IMR-90 (cell line): ENCODE measurements around the gene FXYD6. TPM values are rescaled to one million over a fixed set of nuclear protein-coding genes. Genes with fewer than 3 reads are reported as not detected.

ENCODE experiments used
- ATAC-seq: fragments of 200-7000 bp; cut with Tn5 transposase; 2 replicates; pipeline ENCODE4 v1.9.1; 2020; ENCODE audit warnings: low read depth, mild to moderate bottlenecking, moderate library complexity
- BruUV-seq: library from RNA; stranded (reverse); fragments of 400-500 nt; replicated peaks from 2 replicates; lab custom pipeline; 2021; lab: Mats Ljungman, UMichigan
- CTCF ChIA-PET: fragments of 300-600 bp; formaldehyde crosslinking; extraction: SDS; loops from one replicate; lab custom pipeline; 2021; ENCODE audit warnings: antibody characterized with exemption; lab: Yijun Ruan, JAX
- POLR2A ChIA-PET: fragments of 300-600 bp; sonication (Branson Sonifier 250); formaldehyde crosslinking; loops from one replicate; lab custom pipeline; 2022; ENCODE audit warnings: antibody characterized with exemption; ENCODE audit not compliant: unreplicated experiment; lab: Charles Lee
- DNase-seq: peaks from one replicate; pipeline ENCODE4 v3.0.0; 2013
- H2AFZ ChIP-seq: replicated peaks from 2 replicates; pipeline ENCODE3; 2013; ENCODE audit warnings: low read length, mild to moderate bottlenecking; ENCODE audit not compliant: poor library complexity
- H2AK5ac ChIP-seq: 2 replicates; pipeline ENCODE4 v1.6.1; 2013; ENCODE audit warnings: low read depth, low read length, inconsistent platforms
- H2AK9ac ChIP-seq: replicated peaks from 2 replicates; pipeline ENCODE3; 2013; ENCODE audit warnings: mild to moderate bottlenecking, low read depth, low read length, moderate library complexity; ENCODE audit not compliant: poor library complexity
- H2BK120ac ChIP-seq: 2 replicates; pipeline ENCODE4 v1.6.1; 2013; ENCODE audit warnings: low read depth, low read length, inconsistent platforms
- H2BK15ac ChIP-seq: 3 replicates; pipeline ENCODE4 v1.6.1; 2013; ENCODE audit warnings: low read depth, low read length, inconsistent platforms
- H2BK20ac ChIP-seq: 2 replicates; pipeline ENCODE4 v1.6.1; 2013; ENCODE audit warnings: low read depth, mild to moderate bottlenecking, inconsistent platforms, low read length, moderate library complexity
- H2BK5ac ChIP-seq: 2 replicates; pipeline ENCODE4 v1.6.1; 2013; ENCODE audit warnings: mild to moderate bottlenecking, low read depth, low read length, inconsistent platforms; ENCODE audit not compliant: poor library complexity, severe bottlenecking
- H3K14ac ChIP-seq: replicated peaks from 2 replicates; pipeline ENCODE4 v1.6.1; 2013; ENCODE audit warnings: low read depth, low read length, inconsistent platforms
- H3K18ac ChIP-seq: 2 replicates; pipeline ENCODE4 v1.6.1; 2013; ENCODE audit warnings: low read depth, low read length, control low read depth
- H3K23ac ChIP-seq: 2 replicates; pipeline ENCODE4 v1.6.1; 2013; ENCODE audit warnings: low read depth, low read length, inconsistent platforms
- H3K27ac ChIP-seq: 2 replicates; pipeline ENCODE4 v1.5.1; 2013; ENCODE audit warnings: mild to moderate bottlenecking, control low read depth, low read length; ENCODE audit not compliant: insufficient read depth
- H3K27me3 ChIP-seq: 2 replicates; pipeline ENCODE4 v1.6.1; 2013; ENCODE audit warnings: low read length; ENCODE audit not compliant: control insufficient read depth, insufficient read depth
- H3K36me3 ChIP-seq: 2 replicates; pipeline ENCODE4 v1.6.1; 2013; ENCODE audit warnings: low read length, mixed read lengths; ENCODE audit not compliant: control insufficient read depth, insufficient read depth
- H3K4ac ChIP-seq: 2 replicates; pipeline ENCODE4 v1.6.1; 2013; ENCODE audit warnings: low read depth, low read length, inconsistent platforms
- H3K4me1 ChIP-seq: 2 replicates; pipeline ENCODE4 v1.6.1; 2013; ENCODE audit warnings: low read length, mixed read lengths; ENCODE audit not compliant: control insufficient read depth, insufficient read depth
- H3K4me2 ChIP-seq: 2 replicates; pipeline ENCODE4 v1.6.1; 2013; ENCODE audit warnings: low read depth, mild to moderate bottlenecking, control low read depth, low read length, moderate library complexity
- H3K4me3 ChIP-seq: 2 replicates; pipeline ENCODE4 v1.5.1; 2013; ENCODE audit warnings: low read depth, mild to moderate bottlenecking, control low read depth, low read length, moderate library complexity; ENCODE audit not compliant: insufficient read depth
- H3K56ac ChIP-seq: 2 replicates; pipeline ENCODE4 v1.6.1; 2013; ENCODE audit warnings: low read length, inconsistent platforms; ENCODE audit not compliant: insufficient read depth; ENCODE audit errors: extremely low read depth
- H3K79me1 ChIP-seq, 2 experiments: 2 replicates each; pipeline ENCODE4 v1.6.1; 2013; ENCODE audit warnings: low read length in 2 of 2, inconsistent platforms in 1 of 2, low read depth in 1 of 2
- H3K9ac ChIP-seq: 2 replicates; pipeline ENCODE4 v1.6.1; 2013; ENCODE audit warnings: low read depth, low read length, control low read depth
- H3K9me1 ChIP-seq: 2 replicates; pipeline ENCODE4 v1.6.1; 2013; ENCODE audit warnings: low read length, inconsistent platforms; ENCODE audit not compliant: insufficient read depth
- H3K9me3 ChIP-seq: 2 replicates; pipeline ENCODE4 v1.6.1; 2013; ENCODE audit warnings: low read length; ENCODE audit not compliant: control insufficient read depth, insufficient read depth
- H4K20me1 ChIP-seq: 2 replicates; pipeline ENCODE4 v1.6.1; 2013; ENCODE audit warnings: low read length, inconsistent platforms; ENCODE audit not compliant: insufficient read depth
- H4K5ac ChIP-seq: 2 replicates; pipeline ENCODE4 v1.6.1; 2013; ENCODE audit warnings: mild to moderate bottlenecking, low read depth, low read length, control low read depth
- H4K8ac ChIP-seq, 2 experiments: 2 replicates each; pipeline ENCODE4 v1.6.1; 2013; ENCODE audit warnings: low read depth in 2 of 2, low read length in 2 of 2, control low read depth in 1 of 2, inconsistent platforms in 1 of 2
- H4K91ac ChIP-seq: 2 replicates; pipeline ENCODE4 v1.6.1; 2013; ENCODE audit warnings: low read depth, low read length, inconsistent platforms; ENCODE audit not compliant: insufficient read depth
- BHLHE40 ChIP-seq: fragments of 150-350 bp; IDR thresholded peaks from 2 replicates; pipeline ENCODE4 v1.6.1; 2016; ENCODE audit warnings: mild to moderate bottlenecking, low read depth, low read length
- FOS ChIP-seq: fragments of 150-350 bp; IDR thresholded peaks from 2 replicates; pipeline ENCODE4 v1.6.1; 2016; ENCODE audit warnings: low read depth, low read length
- MXI1 ChIP-seq: IDR thresholded peaks from 2 replicates; pipeline ENCODE4 v1.6.1; 2012; ENCODE audit warnings: low read depth, mild to moderate bottlenecking, low read length, moderate library complexity, borderline replicate concordance
- NFE2L2 ChIP-seq: fragments of 150-350 bp; IDR thresholded peaks from 2 replicates; pipeline ENCODE4 v1.6.1; 2016; ENCODE audit warnings: low read depth, mild to moderate bottlenecking, low read length
- RAD21 ChIP-seq: IDR thresholded peaks from 2 replicates; pipeline ENCODE4 v1.6.1; 2012; ENCODE audit warnings: low read length, improper control_type of control experiment
- RCOR1 ChIP-seq: IDR thresholded peaks from 2 replicates; pipeline ENCODE4 v1.6.1; 2012; ENCODE audit warnings: mild to moderate bottlenecking, low read length, improper control_type of control experiment; ENCODE audit not compliant: insufficient replicate concordance
- RFX5 ChIP-seq: IDR thresholded peaks from 2 replicates; pipeline ENCODE4 v1.8.0; 2012; ENCODE audit warnings: low read depth, mild to moderate bottlenecking, low read length, moderate library complexity
- SMC3 ChIP-seq: fragments of 150-350 bp; IDR thresholded peaks from 2 replicates; pipeline ENCODE4 v1.6.1; 2016; ENCODE audit warnings: low read depth, mild to moderate bottlenecking, antibody characterized with exemption, low read length, moderate library complexity
- WGBS, 2 experiments: methylation state at CpG; one replicate each; pipeline versions ENCODE4 v1.1.5 to v1.1.7; 2013; ENCODE audit warnings: missing lambda C conversion rate in 2 of 2; ENCODE audit not compliant: insufficient read length in 1 of 2; ENCODE audit errors: extremely low coverage in 2 of 2; 5-methylcytosine and 5-hydroxymethylcytosine counted together
- dilution Hi-C: fragments of 300-500 bp; cut with HindIII; formaldehyde crosslinking; loops from one replicate; pipeline ENCODE4 v1.14.3; 2018; ENCODE audit warnings: low sequenced_read_pairs; ENCODE audit not compliant: unreplicated experiment
- in situ Hi-C: fragments of 300-500 bp; cut with MboI; formaldehyde crosslinking; loops from 3 replicates; pipeline ENCODE4 v1.14.3; 2019; ENCODE audit warnings: low sequenced_read_pairs, inconsistent platforms, mixed read lengths
- intact Hi-C: fragments of 100-400 bp; cut with micrococcal nuclease; formaldehyde crosslinking; loops from 2 replicates; pipeline ENCODE4 v1.10.0; 2022
- polyA plus RNA-seq, 3 experiments: library from polyadenylated mRNA; depleted of rRNA; stranded (reverse); fragments of >200 nt; gene quantifications; 2 replicates each; pipeline ENCODE4 v1.2.3, GENCODE V29; 2012; ENCODE audit warnings: low replicate concordance in 1 of 3
- total RNA-seq: library from RNA; depleted of rRNA; stranded (reverse); fragments of >200 nt; gene quantifications from 2 replicates; pipeline ENCODE4 v1.2.3, GENCODE V29; 2012

Gene FXYD6
- total and polyA plus RNA-seq, 2 of the 4 experiments (the other 2 are of a cell fraction): 0.32 TPM; not detected in 1

GRCh38 chr11:117900121-117900648 is 23.7 kb upstream of the FXYD6 start:
- Histone ChIP-seq H3K9me3 (no peaks in the 10 kb centered on the region), H2BK20ac (no peak overlapping the region), H2AFZ (no peak overlapping the region), H3K4ac (no peak overlapping the region), H3K18ac (no peak overlapping the region), H4K5ac (no peak overlapping the region), H4K20me1 (no peaks in the 10 kb centered on the region), H3K4me3 (no peak overlapping the region), H4K8ac (no peak overlapping the region), H3K4me1 (no peaks in the 10 kb centered on the region), H3K9ac (no peak overlapping the region), H3K79me1 (no peaks in the 10 kb centered on the region), H3K23ac (no peak overlapping the region), H3K36me3 (no peaks in the 10 kb centered on the region), H3K27ac (no peak overlapping the region), H2AK5ac (no peak overlapping the region), H3K56ac (no peak overlapping the region), H3K9me1 (no peaks in the 10 kb centered on the region), H4K91ac (no peak overlapping the region), H2BK120ac (no peak overlapping the region), H2BK15ac (no peak overlapping the region), H3K14ac (no peak overlapping the region), H3K4me2 (no peak overlapping the region), H3K27me3 (peaks cover 2% of the 10 kb centered on the region; the same call in 1 of the 2 replicates), H2BK5ac (no peak overlapping the region), H2AK9ac (no peak overlapping the region)
- no CpG with 5 or more reads among the region's 4 CpGs for WGBS, 2 experiments
- intact Hi-C loops: no loop called here
- no peak for DNase-seq
- ChIA-PET CTCF (no interaction called here), POLR2A (no interaction called here)
- TF ChIP-seq FOS (no peak), MXI1 (no peak), RAD21 (no peak), NFE2L2 (no peak), RCOR1 (no peak), SMC3 (no peak), RFX5 (no peak), BHLHE40 (no peak)
- BruUV-seq: no TSS peak
- dilution Hi-C loops: no loop called here
- in situ Hi-C loops: no loop called here
- no peak for ATAC-seq
